HEK293 (cell line): ENCODE measurements around the gene TSHZ2.
A peak's percentile ranks its signal among the peaks of the same experiment; 100 is the strongest.

Experiments used
- CTCF ChIA-PET: fragments of 350-600 bp; formaldehyde crosslinking; extraction: SDS; loops from one replicate; lab custom pipeline; 2021; ENCODE audit warnings: antibody characterized with exemption; lab: Yijun Ruan, JAX
- POLR2A ChIA-PET: fragments of 300-600 bp; formaldehyde crosslinking; extraction: SDS; loops from one replicate; lab custom pipeline; 2020; ENCODE audit warnings: antibody characterized with exemption, inconsistent platforms; lab: Yijun Ruan, JAX
- H3K27ac ChIP-seq: fragments of 200-500 bp; sonication (Bioruptor generic); 2 replicates; pipeline ENCODE4 v1.5.1; 2014; ENCODE audit warnings: low read depth, low read length, control low read depth, inconsistent platforms; ENCODE audit errors: extremely low read depth
- H3K36me3 ChIP-seq, 2 experiments: fragments of 200-500 bp in 1 of 2; sonication (Bioruptor generic) in 1 of 2; 1 replicate in 1 of 2; 2 replicates in 1 of 2; pipeline ENCODE4 v1.5.1; 2014 to 2017; ENCODE audit warnings: inconsistent platforms in 2 of 2, low read length in 2 of 2; ENCODE audit not compliant: control insufficient read depth in 2 of 2, insufficient read depth in 1 of 2
- H3K4me1 ChIP-seq: fragments of 200-500 bp; sonication (Bioruptor generic); 2 replicates; pipeline ENCODE4 v1.5.1; 2014; ENCODE audit warnings: mild to moderate bottlenecking, low read length, inconsistent platforms; ENCODE audit not compliant: control insufficient read depth, insufficient read depth
- H3K4me3 ChIP-seq: 2 replicates; pipeline ENCODE4 v1.5.1; 2011; ENCODE audit warnings: low read depth, mild to moderate bottlenecking, control low read depth, low read length, moderate library complexity
- H3K9me3 ChIP-seq: fragments of 200-500 bp; sonication (Bioruptor generic); 2 replicates; pipeline ENCODE4 v1.5.1; 2014; ENCODE audit warnings: low read depth, low read length, inconsistent platforms; ENCODE audit not compliant: control insufficient read depth, insufficient read depth
- SP3 ChIP-seq: fragments of 450-650 bp; formaldehyde crosslinking; IDR thresholded peaks from 2 replicates; pipeline ENCODE4 v1.5.1; 2016; ENCODE audit warnings: missing biosample characterization, missing genetic modification characterization
- TCF7L2 ChIP-seq: IDR thresholded peaks from 2 replicates; pipeline ENCODE4 v1.6.1; 2011; ENCODE audit warnings: low read depth, mild to moderate bottlenecking, inconsistent platforms, low read length, moderate library complexity, borderline replicate concordance
- WT1 ChIP-seq: fragments of 450-650 bp; formaldehyde crosslinking; IDR thresholded peaks from 2 replicates; pipeline ENCODE4 v1.5.1; 2016; ENCODE audit warnings: missing biosample characterization, missing genetic modification characterization
- ZBTB7A ChIP-seq: fragments of 450-650 bp; formaldehyde crosslinking; IDR thresholded peaks from 2 replicates; pipeline ENCODE4 v1.5.1; 2016; ENCODE audit warnings: low read depth, missing biosample characterization, missing genetic modification characterization
- ZFP3 ChIP-seq: fragments of 450-650 bp; formaldehyde crosslinking; IDR thresholded peaks from 2 replicates; pipeline ENCODE4 v1.5.1; 2016; ENCODE audit warnings: low read depth, missing biosample characterization, missing genetic modification characterization
- ZNF184 ChIP-seq: fragments of 450-650 bp; IDR thresholded peaks from 2 replicates; pipeline ENCODE4 v1.5.1; 2018; ENCODE audit warnings: missing biosample characterization, mild to moderate bottlenecking, missing genetic modification characterization
- ZNF239 ChIP-seq: fragments of 450-650 bp; formaldehyde crosslinking; IDR thresholded peaks from 2 replicates; pipeline ENCODE4 v1.5.1; 2016; ENCODE audit warnings: missing biosample characterization, missing genetic modification characterization
- ZNF350 ChIP-seq: fragments of 450-650 bp; formaldehyde crosslinking; IDR thresholded peaks from 2 replicates; pipeline ENCODE4 v1.5.0; 2017; ENCODE audit warnings: missing biosample characterization, mild to moderate bottlenecking, missing genetic modification characterization
- ZNF366 ChIP-seq: fragments of 450-650 bp; formaldehyde crosslinking; conservative IDR thresholded peaks from 2 replicates; pipeline ENCODE4 v1.5.1; 2016; ENCODE audit warnings: missing biosample characterization, missing genetic modification characterization
- ZNF623 ChIP-seq: fragments of 450-650 bp; formaldehyde crosslinking; IDR thresholded peaks from 2 replicates; pipeline ENCODE4 v1.5.1; 2016; ENCODE audit warnings: missing biosample characterization, missing genetic modification characterization
- ZNF701 ChIP-seq: fragments of 450-650 bp; formaldehyde crosslinking; IDR thresholded peaks from 2 replicates; pipeline ENCODE4 v1.5.1; 2016; ENCODE audit warnings: missing biosample characterization, missing genetic modification characterization
- ZNF768 ChIP-seq: fragments of 450-650 bp; formaldehyde crosslinking; IDR thresholded peaks from 2 replicates; pipeline ENCODE4 v1.5.1; 2018; ENCODE audit warnings: missing biosample characterization, mild to moderate bottlenecking, missing genetic modification characterization
- ZNF792 ChIP-seq: fragments of 450-650 bp; formaldehyde crosslinking; IDR thresholded peaks from 2 replicates; pipeline ENCODE4 v1.5.1; 2016; ENCODE audit warnings: missing biosample characterization, missing genetic modification characterization
- TF ChIP-seq, protein P1 (sequence below): fragments of 450-650 bp; formaldehyde crosslinking; IDR thresholded peaks from 2 replicates; pipeline ENCODE4 v1.5.1; 2016; ENCODE audit warnings: missing biosample characterization, missing genetic modification characterization
- TF ChIP-seq, protein P2 (sequence below): fragments of 450-650 bp; formaldehyde crosslinking; IDR thresholded peaks from 2 replicates; pipeline ENCODE4 v1.5.1; 2016; ENCODE audit warnings: missing biosample characterization, missing genetic modification characterization
- TF ChIP-seq, protein P3 (sequence below): fragments of 450-650 bp; formaldehyde crosslinking; IDR thresholded peaks from 2 replicates; pipeline ENCODE4 v1.5.1; 2016; ENCODE audit warnings: missing biosample characterization, missing genetic modification characterization, borderline replicate concordance
- TF ChIP-seq, protein P4 (sequence below): fragments of 450-650 bp; formaldehyde crosslinking; IDR thresholded peaks from 2 replicates; pipeline ENCODE4 v1.5.1; 2016; ENCODE audit warnings: missing biosample characterization, missing genetic modification characterization
- TF ChIP-seq, protein P5 (sequence below): fragments of 450-650 bp; formaldehyde crosslinking; IDR thresholded peaks from 2 replicates; pipeline ENCODE4 v1.5.1; 2016; ENCODE audit warnings: missing biosample characterization, missing genetic modification characterization
- TF ChIP-seq, protein P6 (sequence below): fragments of 450-650 bp; IDR thresholded peaks from 2 replicates; pipeline ENCODE4 v1.5.1; 2018; ENCODE audit warnings: missing biosample characterization, missing genetic modification characterization

Gene TSHZ2

DNA sequence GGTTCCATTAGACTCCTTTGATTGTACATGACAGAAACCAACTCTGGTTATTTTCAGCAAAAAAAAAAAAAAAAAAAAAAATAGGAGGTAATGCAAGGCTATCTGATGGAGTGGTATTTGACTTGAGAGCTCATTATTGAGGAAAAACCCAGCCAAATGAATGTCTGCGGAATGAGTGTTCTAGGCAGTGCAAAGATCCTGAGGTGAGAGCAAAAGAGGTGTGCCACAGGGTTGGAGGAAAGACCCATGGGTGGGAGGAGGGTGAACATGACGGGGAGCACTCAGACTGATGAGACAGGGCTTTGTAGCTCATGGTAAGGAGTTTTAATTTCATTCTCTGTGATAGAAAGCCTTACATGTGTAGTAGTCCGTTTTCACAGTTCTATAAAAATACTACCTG, 188.9 kb downstream of the TSHZ2 start:
- no peak overlapping the region for H3K4me3 ChIP-seq
- H3K4me1 ChIP-seq = peaks cover 3% of the 10 kb centered on the region; the same call in 1 of the 2 replicates
- ChIA-PET CTCF (interaction anchor here (1.1 kb wide), 1 partner anchor 47 kb away, joined by 3 read pairs; no protein-coding TSS in a partner anchor), POLR2A (interaction anchor here (0.7 kb wide), 1 partner anchor 12 kb away, joined by 8 read pairs; no protein-coding TSS in a partner anchor)
- no peaks in the 10 kb centered on the region for H3K9me3 ChIP-seq
- no peak overlapping the region for H3K27ac ChIP-seq
- H3K36me3 ChIP-seq = no peaks in the 10 kb centered on the region
- peak; percentile 73 for TF ChIP-seq ZNF623
- no peak for TF ChIP-seq ZNF239 (tag by site-specific recombination)

DNA sequence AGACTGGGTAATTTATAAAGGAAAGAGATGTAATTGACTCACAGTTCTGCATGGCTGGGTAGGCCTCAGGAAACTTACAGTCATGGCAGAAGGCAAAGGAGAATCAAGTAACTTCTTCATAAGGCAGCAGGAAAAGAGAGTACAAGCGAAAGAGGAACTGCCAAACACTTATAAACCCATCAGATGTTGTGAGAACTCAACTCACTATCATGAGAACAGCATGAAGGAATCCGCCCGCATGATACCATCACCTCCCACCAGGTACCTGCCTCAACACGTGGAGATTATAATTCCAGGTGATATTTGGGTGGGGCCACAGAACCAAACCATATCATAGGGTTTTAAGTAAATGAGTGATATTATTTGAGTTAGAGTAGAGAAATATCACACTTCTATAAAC, 189.3 kb downstream of the TSHZ2 start:
- no peak overlapping the region for H3K4me3 ChIP-seq
- H3K36me3 ChIP-seq = no peaks in the 10 kb centered on the region
- H3K27ac ChIP-seq = no peak overlapping the region
- CTCF ChIA-PET = interaction anchor here (1.1 kb wide), 2 partner anchors 11 to 47 kb away, joined by 3 read pairs; no protein-coding TSS in a partner anchor
- POLR2A ChIA-PET = interaction anchor here (0.7 kb wide), 1 partner anchor 12 kb away, joined by 8 read pairs; no protein-coding TSS in a partner anchor
- peaks cover 3% of the 10 kb centered on the region; the same call in 1 of the 2 replicates for H3K4me1 ChIP-seq
- TF ChIP-seq TCF7L2 (no peak), WT1 (tag by site-specific recombination) (no peak), ZNF701 (tag by site-specific recombination) (no peak), ZBTB7A (tag by site-specific recombination) (no peak), ZNF792 (tag by site-specific recombination) (no peak), ZNF350 (tag by site-specific recombination) (no peak), SP3 (tag by site-specific recombination) (no peak), ZNF184 (tag by site-specific recombination) (no peak), ZFP3 (tag by site-specific recombination) (no peak), ZNF768 (tag by site-specific recombination) (no peak), ZNF366 (tag by site-specific recombination) (no peak)
- TF ChIP-seq, protein P1, sequence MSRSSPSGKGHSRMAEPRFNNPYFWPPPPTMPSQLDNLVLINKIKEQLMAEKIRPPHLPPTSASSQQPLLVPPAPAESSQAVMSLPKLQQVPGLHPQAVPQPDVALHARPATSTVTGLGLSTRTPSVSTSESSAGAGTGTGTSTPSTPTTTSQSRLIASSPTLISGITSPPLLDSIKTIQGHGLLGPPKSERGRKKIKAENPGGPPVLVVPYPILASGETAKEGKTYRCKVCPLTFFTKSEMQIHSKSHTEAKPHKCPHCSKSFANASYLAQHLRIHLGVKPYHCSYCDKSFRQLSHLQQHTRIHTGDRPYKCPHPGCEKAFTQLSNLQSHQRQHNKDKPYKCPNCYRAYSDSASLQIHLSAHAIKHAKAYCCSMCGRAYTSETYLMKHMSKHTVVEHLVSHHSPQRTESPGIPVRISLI (tag by site-specific recombination) = no peak
- TF ChIP-seq, protein P2, sequence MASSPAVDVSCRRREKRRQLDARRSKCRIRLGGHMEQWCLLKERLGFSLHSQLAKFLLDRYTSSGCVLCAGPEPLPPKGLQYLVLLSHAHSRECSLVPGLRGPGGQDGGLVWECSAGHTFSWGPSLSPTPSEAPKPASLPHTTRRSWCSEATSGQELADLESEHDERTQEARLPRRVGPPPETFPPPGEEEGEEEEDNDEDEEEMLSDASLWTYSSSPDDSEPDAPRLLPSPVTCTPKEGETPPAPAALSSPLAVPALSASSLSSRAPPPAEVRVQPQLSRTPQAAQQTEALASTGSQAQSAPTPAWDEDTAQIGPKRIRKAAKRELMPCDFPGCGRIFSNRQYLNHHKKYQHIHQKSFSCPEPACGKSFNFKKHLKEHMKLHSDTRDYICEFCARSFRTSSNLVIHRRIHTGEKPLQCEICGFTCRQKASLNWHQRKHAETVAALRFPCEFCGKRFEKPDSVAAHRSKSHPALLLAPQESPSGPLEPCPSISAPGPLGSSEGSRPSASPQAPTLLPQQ (tag by site-specific recombination) = no peak
- TF ChIP-seq, protein P3, sequence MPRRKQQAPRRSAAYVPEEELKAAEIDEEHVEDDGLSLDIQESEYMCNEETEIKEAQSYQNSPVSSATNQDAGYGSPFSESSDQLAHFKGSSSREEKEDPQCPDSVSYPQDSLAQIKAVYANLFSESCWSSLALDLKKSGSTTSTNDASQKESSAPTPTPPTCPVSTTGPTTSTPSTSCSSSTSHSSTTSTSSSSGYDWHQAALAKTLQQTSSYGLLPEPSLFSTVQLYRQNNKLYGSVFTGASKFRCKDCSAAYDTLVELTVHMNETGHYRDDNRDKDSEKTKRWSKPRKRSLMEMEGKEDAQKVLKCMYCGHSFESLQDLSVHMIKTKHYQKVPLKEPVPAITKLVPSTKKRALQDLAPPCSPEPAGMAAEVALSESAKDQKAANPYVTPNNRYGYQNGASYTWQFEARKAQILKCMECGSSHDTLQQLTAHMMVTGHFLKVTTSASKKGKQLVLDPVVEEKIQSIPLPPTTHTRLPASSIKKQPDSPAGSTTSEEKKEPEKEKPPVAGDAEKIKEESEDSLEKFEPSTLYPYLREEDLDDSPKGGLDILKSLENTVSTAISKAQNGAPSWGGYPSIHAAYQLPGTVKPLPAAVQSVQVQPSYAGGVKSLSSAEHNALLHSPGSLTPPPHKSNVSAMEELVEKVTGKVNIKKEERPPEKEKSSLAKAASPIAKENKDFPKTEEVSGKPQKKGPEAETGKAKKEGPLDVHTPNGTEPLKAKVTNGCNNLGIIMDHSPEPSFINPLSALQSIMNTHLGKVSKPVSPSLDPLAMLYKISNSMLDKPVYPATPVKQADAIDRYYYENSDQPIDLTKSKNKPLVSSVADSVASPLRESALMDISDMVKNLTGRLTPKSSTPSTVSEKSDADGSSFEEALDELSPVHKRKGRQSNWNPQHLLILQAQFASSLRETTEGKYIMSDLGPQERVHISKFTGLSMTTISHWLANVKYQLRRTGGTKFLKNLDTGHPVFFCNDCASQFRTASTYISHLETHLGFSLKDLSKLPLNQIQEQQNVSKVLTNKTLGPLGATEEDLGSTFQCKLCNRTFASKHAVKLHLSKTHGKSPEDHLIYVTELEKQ (tag by site-specific recombination) = no peak
- TF ChIP-seq, protein P4, sequence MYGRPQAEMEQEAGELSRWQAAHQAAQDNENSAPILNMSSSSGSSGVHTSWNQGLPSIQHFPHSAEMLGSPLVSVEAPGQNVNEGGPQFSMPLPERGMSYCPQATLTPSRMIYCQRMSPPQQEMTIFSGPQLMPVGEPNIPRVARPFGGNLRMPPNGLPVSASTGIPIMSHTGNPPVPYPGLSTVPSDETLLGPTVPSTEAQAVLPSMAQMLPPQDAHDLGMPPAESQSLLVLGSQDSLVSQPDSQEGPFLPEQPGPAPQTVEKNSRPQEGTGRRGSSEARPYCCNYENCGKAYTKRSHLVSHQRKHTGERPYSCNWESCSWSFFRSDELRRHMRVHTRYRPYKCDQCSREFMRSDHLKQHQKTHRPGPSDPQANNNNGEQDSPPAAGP (tag by site-specific recombination) = no peak
- TF ChIP-seq, protein P5, sequence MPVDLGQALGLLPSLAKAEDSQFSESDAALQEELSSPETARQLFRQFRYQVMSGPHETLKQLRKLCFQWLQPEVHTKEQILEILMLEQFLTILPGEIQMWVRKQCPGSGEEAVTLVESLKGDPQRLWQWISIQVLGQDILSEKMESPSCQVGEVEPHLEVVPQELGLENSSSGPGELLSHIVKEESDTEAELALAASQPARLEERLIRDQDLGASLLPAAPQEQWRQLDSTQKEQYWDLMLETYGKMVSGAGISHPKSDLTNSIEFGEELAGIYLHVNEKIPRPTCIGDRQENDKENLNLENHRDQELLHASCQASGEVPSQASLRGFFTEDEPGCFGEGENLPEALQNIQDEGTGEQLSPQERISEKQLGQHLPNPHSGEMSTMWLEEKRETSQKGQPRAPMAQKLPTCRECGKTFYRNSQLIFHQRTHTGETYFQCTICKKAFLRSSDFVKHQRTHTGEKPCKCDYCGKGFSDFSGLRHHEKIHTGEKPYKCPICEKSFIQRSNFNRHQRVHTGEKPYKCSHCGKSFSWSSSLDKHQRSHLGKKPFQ = no peak
- TF ChIP-seq, protein P6, sequence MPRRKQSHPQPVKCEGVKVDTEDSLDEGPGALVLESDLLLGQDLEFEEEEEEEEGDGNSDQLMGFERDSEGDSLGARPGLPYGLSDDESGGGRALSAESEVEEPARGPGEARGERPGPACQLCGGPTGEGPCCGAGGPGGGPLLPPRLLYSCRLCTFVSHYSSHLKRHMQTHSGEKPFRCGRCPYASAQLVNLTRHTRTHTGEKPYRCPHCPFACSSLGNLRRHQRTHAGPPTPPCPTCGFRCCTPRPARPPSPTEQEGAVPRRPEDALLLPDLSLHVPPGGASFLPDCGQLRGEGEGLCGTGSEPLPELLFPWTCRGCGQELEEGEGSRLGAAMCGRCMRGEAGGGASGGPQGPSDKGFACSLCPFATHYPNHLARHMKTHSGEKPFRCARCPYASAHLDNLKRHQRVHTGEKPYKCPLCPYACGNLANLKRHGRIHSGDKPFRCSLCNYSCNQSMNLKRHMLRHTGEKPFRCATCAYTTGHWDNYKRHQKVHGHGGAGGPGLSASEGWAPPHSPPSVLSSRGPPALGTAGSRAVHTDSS = no peak
- H3K9me3 ChIP-seq = no peaks in the 10 kb centered on the region
